GM12878 (cell line): ENCODE results near the gene GABRR3. TPM values are rescaled to one million over a fixed set of nuclear protein-coding genes. Genes with fewer than 3 reads are reported as not detected.

Source experiments
- ATAC-seq: fragments of 200-7000 bp; cut with Tn5 transposase; 3 replicates; pipeline ENCODE4 v1.9.1; 2020; ENCODE audit warnings: mild to moderate bottlenecking, moderate library complexity
- BruUV-seq: library from RNA; stranded (reverse); fragments of 400-500 nt; replicated peaks from 2 replicates; lab custom pipeline; 2021; lab: Mats Ljungman, UMichigan
- CTCF ChIA-PET: fragments of 300-600 bp; sonication (Branson Sonifier 250); formaldehyde crosslinking; extraction: SDS; loops from one replicate; lab custom pipeline; 2021; ENCODE audit warnings: inconsistent platforms; lab: Yijun Ruan, JAX
- POLR2A ChIA-PET: fragments of 350-600 bp; formaldehyde crosslinking; extraction: SDS; loops from one replicate; lab custom pipeline; 2021; ENCODE audit warnings: inconsistent platforms; lab: Charles Lee
- RAD21 ChIA-PET: fragments of 300-600 bp; sonication (Branson Sonifier 250); formaldehyde crosslinking; loops from one replicate; lab custom pipeline; 2023; ENCODE audit warnings: antibody characterized with exemption; ENCODE audit not compliant: unreplicated experiment; lab: Charles Lee
- SMC1A ChIA-PET: fragments of 300-600 bp; sonication (Branson Sonifier 250); formaldehyde crosslinking; loops from one replicate; lab custom pipeline; 2023; ENCODE audit not compliant: unreplicated experiment, uncharacterized antibody; lab: Charles Lee
- DNase-seq: peaks from one replicate; pipeline ENCODE4 v3.0.0-alpha.2; 2011; ENCODE audit warnings: low read depth, low spot score
- FAIRE-seq: peaks from 3 replicates; lab custom pipeline; 2011; peaks lifted over from hg19 to GRCh38; lab: Jason Lieb, UNC
- H2AFZ ChIP-seq: 2 replicates; pipeline ENCODE4 v1.6.0; 2011; ENCODE audit warnings: low read depth, low read length, control low read depth; ENCODE audit not compliant: control insufficient read depth
- H3K27ac ChIP-seq: 2 replicates; pipeline ENCODE4 v1.5.1; 2011; ENCODE audit warnings: control low read depth; ENCODE audit not compliant: control insufficient read depth, insufficient read depth
- H3K27me3 ChIP-seq, 2 experiments: replicated peaks in 1 of 2; 2 replicates each; pipeline versions ENCODE4 v1.6.0 to v1.6.1; 2011; ENCODE audit warnings: low read length in 1 of 2; ENCODE audit not compliant: control insufficient read depth in 2 of 2, insufficient read depth in 2 of 2
- H3K36me3 ChIP-seq, 2 experiments: 2 replicates each; pipeline ENCODE4 v1.5.1; 2011; ENCODE audit warnings: low read length in 1 of 2; ENCODE audit not compliant: control insufficient read depth in 2 of 2, insufficient read depth in 2 of 2
- H3K4me1 ChIP-seq: 2 replicates; pipeline ENCODE4 v1.6.1; 2011; ENCODE audit warnings: mild to moderate bottlenecking, low read length, moderate library complexity, mixed read lengths; ENCODE audit not compliant: control insufficient read depth, insufficient read depth
- H3K4me2 ChIP-seq: 2 replicates; pipeline ENCODE4 v1.6.0; 2011; ENCODE audit warnings: control low read depth; ENCODE audit not compliant: control insufficient read depth, insufficient read depth
- H3K4me3 ChIP-seq: fragments of 200-600 bp; sonication (generic); 2 replicates; pipeline ENCODE4 v1.5.1; 2016
- H3K79me2 ChIP-seq: 2 replicates; pipeline ENCODE4 v1.6.0; 2011; ENCODE audit warnings: low read length; ENCODE audit not compliant: control insufficient read depth, insufficient read depth
- H3K9ac ChIP-seq: 2 replicates; pipeline ENCODE4 v1.8.0; 2011; ENCODE audit warnings: low read length, control low read depth, mixed read lengths; ENCODE audit not compliant: control insufficient read depth, insufficient read depth
- H3K9me3 ChIP-seq: replicated peaks from 3 replicates; pipeline ENCODE4 v1.5.1; 2011; ENCODE audit warnings: mild to moderate bottlenecking, low read length; ENCODE audit not compliant: control insufficient read depth, insufficient read depth
- H4K20me1 ChIP-seq: 2 replicates; pipeline ENCODE4 v1.6.0; 2011; ENCODE audit not compliant: control insufficient read depth, insufficient read depth
- ETV6 ChIP-seq, 2 experiments: fragments of 450-650 bp in 1 of 2; IDR thresholded peaks in 1 of 2; conservative IDR thresholded peaks in 1 of 2; 2 replicates each; pipeline ENCODE4 v1.6.1; 2014; ENCODE audit warnings: antibody characterized with exemption in 1 of 2, borderline replicate concordance in 1 of 2, low read depth in 1 of 2, mild to moderate bottlenecking in 1 of 2, moderate library complexity in 1 of 2
- HDAC2 ChIP-seq: fragments of 200-600 bp; sonication (generic); IDR thresholded peaks from 2 replicates; pipeline ENCODE4 v1.6.1; 2017
- IRF3 ChIP-seq: fragments of 450-650 bp; IDR thresholded peaks from 2 replicates; pipeline ENCODE4 v1.6.1; 2014; ENCODE audit warnings: mild to moderate bottlenecking
- MEF2B ChIP-seq: fragments of 450-650 bp; IDR thresholded peaks from 2 replicates; pipeline ENCODE4 v1.6.1; 2018; ENCODE audit warnings: mild to moderate bottlenecking, moderate library complexity; ENCODE audit not compliant: partially characterized antibody, poor library complexity, severe bottlenecking
- MTA3 ChIP-seq: IDR thresholded peaks from 2 replicates; pipeline ENCODE4 v1.6.1; 2012; ENCODE audit warnings: low read length, inconsistent platforms, borderline replicate concordance
- MXI1 ChIP-seq: fragments of 150-350 bp; IDR thresholded peaks from 2 replicates; pipeline ENCODE4 v1.6.1; 2011; ENCODE audit warnings: low read depth, mild to moderate bottlenecking, inconsistent platforms, low read length, improper control_type of control experiment
- NBN ChIP-seq: fragments of 450-650 bp; IDR thresholded peaks from 2 replicates; pipeline ENCODE4 v1.6.1; 2016
- NFIC ChIP-seq: IDR thresholded peaks from 2 replicates; pipeline ENCODE4 v1.6.1; 2012; ENCODE audit warnings: low read depth, mild to moderate bottlenecking, inconsistent platforms, low read length, moderate library complexity
- NR2C2 ChIP-seq: IDR thresholded peaks from 2 replicates; pipeline ENCODE4 v1.6.1; 2011; ENCODE audit warnings: borderline replicate concordance, low read depth; ENCODE audit not compliant: control insufficient read depth, insufficient read length
- NR2F1 ChIP-seq: fragments of 450-650 bp; conservative IDR thresholded peaks from 2 replicates; pipeline ENCODE4 v1.6.1; 2017; ENCODE audit warnings: mild to moderate bottlenecking
- RAD21 ChIP-seq: IDR thresholded peaks from 2 replicates; pipeline ENCODE4 v1.6.1; 2011; ENCODE audit warnings: mild to moderate bottlenecking, low read depth, low read length, moderate library complexity; ENCODE audit not compliant: insufficient read depth
- SMC3 ChIP-seq: IDR thresholded peaks from 2 replicates; pipeline ENCODE4 v1.6.1; 2011; ENCODE audit warnings: low read length, improper control_type of control experiment, borderline replicate concordance
- STAT1 ChIP-seq: fragments of 450-650 bp; conservative IDR thresholded peaks from 2 replicates; pipeline ENCODE4 v1.6.1; 2014; ENCODE audit warnings: antibody characterized with exemption, mild to moderate bottlenecking
- SUPT20H ChIP-seq: IDR thresholded peaks from 2 replicates; pipeline ENCODE4 v1.6.1; 2011; ENCODE audit warnings: low read depth, mild to moderate bottlenecking, low read length, moderate library complexity, borderline replicate concordance; ENCODE audit not compliant: control insufficient read depth
- USF2 ChIP-seq: IDR thresholded peaks from 2 replicates; pipeline ENCODE4 v1.6.1; 2011; ENCODE audit warnings: low read depth, low read length, improper control_type of control experiment, borderline replicate concordance
- WGBS: methylation state at CpG from one replicate; pipeline ENCODE4 v1.1.6; 2016; ENCODE audit warnings: low lambda C conversion rate; ENCODE audit not compliant: insufficient replicate concordance, insufficient coverage; ENCODE audit errors: missing lambda C conversion rate; 5-methylcytosine and 5-hydroxymethylcytosine counted together
- in situ Hi-C: fragments of 300-500 bp; cut with MboI; formaldehyde crosslinking; loops from 9 replicates; pipeline ENCODE4 v1.14.3; 2018; ENCODE audit warnings: mixed read lengths
- intact Hi-C: fragments of 100-400 bp; cut with micrococcal nuclease; formaldehyde crosslinking; loops from one replicate; pipeline ENCODE4 v1.14.2; 2022; ENCODE audit not compliant: unreplicated experiment
- polyA plus RNA-seq, 11 experiments: library from polyadenylated mRNA; depleted of rRNA in 4 of 11; unstranded in 6 of 11; stranded (reverse) in 5 of 11; fragments of >200 nt; fragmentation: Nextera tagmentation in 4 of 11; fragmentation: Illumina TruSeq in 1 of 11; extraction: Ambion mirVana in 4 of 11; extraction: Trizol in 1 of 11; gene quantifications; 1 replicate in 1 of 11; 2 replicates in 10 of 11; pipeline versions ENCODE4 v1.2.1 to v1.2.3, GENCODE V29; 2011 to 2016; ENCODE audit warnings: inconsistent platforms in 2 of 11, missing spikeins in 2 of 11, low read depth in 1 of 11
- total RNA-seq, 4 experiments: library from RNA; depleted of rRNA in 3 of 4; stranded (reverse); fragments of >200 nt in 3 of 4; fragmentation: Illumina TruSeq in 1 of 4; extraction: Trizol in 1 of 4; gene quantifications; 2 replicates each; pipeline versions ENCODE4 v1.2.1 to v1.2.3, GENCODE V29; 2013 to 2021
- TF ChIP-seq, protein P1 (sequence below): fragments of 150-350 bp; IDR thresholded peaks from 2 replicates; pipeline ENCODE4 v1.6.1; 2014; ENCODE audit warnings: mild to moderate bottlenecking, low read depth, low read length
- TF ChIP-seq, protein P2 (sequence below): IDR thresholded peaks from 2 replicates; pipeline ENCODE4 v1.6.1; 2012; ENCODE audit warnings: low read depth, low read length, improper control_type of control experiment

The GABRR3 gene
- total and polyA plus RNA-seq, 10 of the 15 experiments (the other 5 are each of a cell fraction or from before 2014, with no cell fraction given), result not detected

- H3K4me2 ChIP-seq, result no peak overlapping the region
- no peak for ATAC-seq
- H3K9ac ChIP-seq, result no peak overlapping the region
- 100% methylated on average over 1 of the region's 1 CpG for WGBS
- DNase-seq, result no peak
- ChIA-PET CTCF (no interaction called here), POLR2A (no interaction called here), SMC1A (no interaction called here), RAD21 (no interaction called here)
- intact Hi-C loops (no loop called here), in situ Hi-C loops (no loop called here)
- no peaks in the 10 kb centered on the region for H4K20me1 ChIP-seq
- no peak overlapping the region for H3K27ac ChIP-seq
- no peak overlapping the region for H2AFZ ChIP-seq
- H3K4me3 ChIP-seq, result no peak overlapping the region
- no peak for FAIRE-seq
- no peaks in the 10 kb centered on the region for H3K27me3 ChIP-seq
- no TSS peak for BruUV-seq
- H3K79me2 ChIP-seq, result no peaks in the 10 kb centered on the region
- H3K36me3 ChIP-seq, result peaks cover 0 to 15% of the 10 kb centered on the region in 2 experiments; a peak in 2 of 4 replicates
- no peaks in the 10 kb centered on the region for H3K4me1 ChIP-seq
- H3K9me3 ChIP-seq, result no peaks in the 10 kb centered on the region
- TF ChIP-seq STAT1 (no peak), NBN (no peak), NFIC (no peak), USF2 (no peak), ETV6 (conservative IDR thresholded peaks at IDR 0.05 in 1 of 2, IDR thresholded peaks at IDR 0.05 in 1 of 2; ENCODE audit: borderline replicate concordance in 1 of 2, low read depth in 1 of 2) (no peak), SMC3 (no peak), MTA3 (no peak), SUPT20H (no peak), NR2F1 (no peak), RAD21 (no peak), HDAC2 (no peak), NR2C2 (no peak), MXI1 (no peak), IRF3 (no peak), MEF2B (no peak)
- TF ChIP-seq, protein P1, sequence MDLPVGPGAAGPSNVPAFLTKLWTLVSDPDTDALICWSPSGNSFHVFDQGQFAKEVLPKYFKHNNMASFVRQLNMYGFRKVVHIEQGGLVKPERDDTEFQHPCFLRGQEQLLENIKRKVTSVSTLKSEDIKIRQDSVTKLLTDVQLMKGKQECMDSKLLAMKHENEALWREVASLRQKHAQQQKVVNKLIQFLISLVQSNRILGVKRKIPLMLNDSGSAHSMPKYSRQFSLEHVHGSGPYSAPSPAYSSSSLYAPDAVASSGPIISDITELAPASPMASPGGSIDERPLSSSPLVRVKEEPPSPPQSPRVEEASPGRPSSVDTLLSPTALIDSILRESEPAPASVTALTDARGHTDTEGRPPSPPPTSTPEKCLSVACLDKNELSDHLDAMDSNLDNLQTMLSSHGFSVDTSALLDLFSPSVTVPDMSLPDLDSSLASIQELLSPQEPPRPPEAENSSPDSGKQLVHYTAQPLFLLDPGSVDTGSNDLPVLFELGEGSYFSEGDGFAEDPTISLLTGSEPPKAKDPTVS, result no peak
- TF ChIP-seq, protein P2, sequence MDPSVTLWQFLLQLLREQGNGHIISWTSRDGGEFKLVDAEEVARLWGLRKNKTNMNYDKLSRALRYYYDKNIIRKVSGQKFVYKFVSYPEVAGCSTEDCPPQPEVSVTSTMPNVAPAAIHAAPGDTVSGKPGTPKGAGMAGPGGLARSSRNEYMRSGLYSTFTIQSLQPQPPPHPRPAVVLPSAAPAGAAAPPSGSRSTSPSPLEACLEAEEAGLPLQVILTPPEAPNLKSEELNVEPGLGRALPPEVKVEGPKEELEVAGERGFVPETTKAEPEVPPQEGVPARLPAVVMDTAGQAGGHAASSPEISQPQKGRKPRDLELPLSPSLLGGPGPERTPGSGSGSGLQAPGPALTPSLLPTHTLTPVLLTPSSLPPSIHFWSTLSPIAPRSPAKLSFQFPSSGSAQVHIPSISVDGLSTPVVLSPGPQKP, result no peak
Measured at GRCh38 chr3:97938444-97938843, 96.7 kb downstream of the GABRR3 start.
